NCI-H1417 (cell line): Measurements from ENCODE around the gene AFM.

Experiments
- DNase-seq, 3 experiments: peaks; one replicate each; lab custom pipeline; 2025; lab: John Stamatoyannopoulos, UW

The AFM gene, protein sequence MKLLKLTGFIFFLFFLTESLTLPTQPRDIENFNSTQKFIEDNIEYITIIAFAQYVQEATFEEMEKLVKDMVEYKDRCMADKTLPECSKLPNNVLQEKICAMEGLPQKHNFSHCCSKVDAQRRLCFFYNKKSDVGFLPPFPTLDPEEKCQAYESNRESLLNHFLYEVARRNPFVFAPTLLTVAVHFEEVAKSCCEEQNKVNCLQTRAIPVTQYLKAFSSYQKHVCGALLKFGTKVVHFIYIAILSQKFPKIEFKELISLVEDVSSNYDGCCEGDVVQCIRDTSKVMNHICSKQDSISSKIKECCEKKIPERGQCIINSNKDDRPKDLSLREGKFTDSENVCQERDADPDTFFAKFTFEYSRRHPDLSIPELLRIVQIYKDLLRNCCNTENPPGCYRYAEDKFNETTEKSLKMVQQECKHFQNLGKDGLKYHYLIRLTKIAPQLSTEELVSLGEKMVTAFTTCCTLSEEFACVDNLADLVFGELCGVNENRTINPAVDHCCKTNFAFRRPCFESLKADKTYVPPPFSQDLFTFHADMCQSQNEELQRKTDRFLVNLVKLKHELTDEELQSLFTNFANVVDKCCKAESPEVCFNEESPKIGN

DNA sequence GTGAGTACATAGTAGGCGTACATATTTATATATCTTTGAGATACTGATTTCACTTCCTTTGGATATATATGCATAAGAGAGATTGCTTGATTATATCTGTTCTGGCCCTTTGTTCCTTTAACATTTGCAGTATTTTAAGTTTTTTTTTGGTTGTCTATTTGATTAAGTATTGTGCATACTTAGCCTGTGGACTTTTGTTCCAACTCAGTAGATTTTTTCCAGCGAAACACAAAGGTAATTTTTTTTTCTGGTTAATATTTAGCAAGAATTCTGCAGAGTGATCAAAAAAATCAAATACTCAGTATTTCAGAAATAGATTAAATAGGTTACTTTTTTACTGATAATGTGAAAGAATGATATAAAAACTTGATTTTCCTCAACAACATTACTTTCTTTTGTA, at the start of gene AFM:
Gene AFM, plus strand, starts transcription at position 388 of the 400 bp plus-strand sequence. CDS start 31 bp downstream, outside the sequence.
- DNase-seq, result no peak

GRCh38 chr4:73431813-73432168, 49.8 kb upstream of the AFM start:
- no peak for DNase-seq

GRCh38 chr4:73432169-73433000, 49.2 kb upstream of the AFM start:
- no peak for DNase-seq

DNA sequence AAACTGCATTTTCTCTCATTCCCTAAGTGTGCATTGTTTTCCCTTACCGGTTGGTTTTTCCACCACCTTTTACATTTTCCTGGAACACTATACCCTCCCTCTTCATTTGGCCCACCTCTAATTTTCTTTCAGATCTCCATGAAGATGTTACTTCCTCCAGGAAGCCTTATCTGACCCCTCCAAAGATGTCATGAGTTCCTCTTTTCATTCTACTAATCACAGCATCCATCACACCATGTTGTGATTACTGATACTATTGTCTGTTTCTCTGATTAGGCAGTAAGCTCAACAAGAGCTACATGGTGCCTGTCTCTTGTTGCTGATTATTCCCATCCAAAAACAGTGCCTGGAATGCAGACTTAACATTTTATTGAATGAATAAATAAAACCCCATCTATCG, 48.4 kb upstream of the AFM start:
- DNase-seq, result no peak

DNA sequence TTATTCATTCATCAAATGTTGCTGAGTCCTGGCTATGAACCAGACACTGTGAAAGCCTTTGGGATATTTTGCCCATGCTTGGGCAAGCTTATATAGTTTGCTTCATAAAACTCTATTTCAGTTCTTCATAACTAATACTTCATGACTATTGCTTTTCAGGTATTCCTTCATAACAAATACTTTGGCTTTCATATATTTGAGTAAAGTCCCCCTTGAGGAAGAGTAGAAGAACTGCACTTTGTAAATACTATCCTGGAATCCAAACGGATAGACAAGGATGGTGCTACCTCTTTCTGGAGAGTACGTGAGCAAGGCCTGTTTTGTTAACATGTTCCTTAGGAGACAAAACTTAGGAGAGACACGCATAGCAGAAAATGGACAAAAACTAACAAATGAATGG, 47.2 kb upstream of the AFM start:
- DNase-seq, result no peak

GRCh38 chr4:73435984-73436383, 45.6 kb upstream of the AFM start, which contains the start of gene AFP:
TSS of gene AFP (plus strand) at chr4:73436221. CDS start at chr4:73436263, 42 bp downstream.
- DNase-seq, result no peak

- DNase-seq, result no peak
Measured at GRCh38 chr4:73436674-73437557, 44.6 kb upstream of the AFM start.

GRCh38 chr4:73437558-73437956, 44.0 kb upstream of the AFM start:
- no peak for DNase-seq

- DNase-seq, result no peak
Measured at GRCh38 chr4:73438048-73438447, 43.5 kb upstream of the AFM start.

DNA sequence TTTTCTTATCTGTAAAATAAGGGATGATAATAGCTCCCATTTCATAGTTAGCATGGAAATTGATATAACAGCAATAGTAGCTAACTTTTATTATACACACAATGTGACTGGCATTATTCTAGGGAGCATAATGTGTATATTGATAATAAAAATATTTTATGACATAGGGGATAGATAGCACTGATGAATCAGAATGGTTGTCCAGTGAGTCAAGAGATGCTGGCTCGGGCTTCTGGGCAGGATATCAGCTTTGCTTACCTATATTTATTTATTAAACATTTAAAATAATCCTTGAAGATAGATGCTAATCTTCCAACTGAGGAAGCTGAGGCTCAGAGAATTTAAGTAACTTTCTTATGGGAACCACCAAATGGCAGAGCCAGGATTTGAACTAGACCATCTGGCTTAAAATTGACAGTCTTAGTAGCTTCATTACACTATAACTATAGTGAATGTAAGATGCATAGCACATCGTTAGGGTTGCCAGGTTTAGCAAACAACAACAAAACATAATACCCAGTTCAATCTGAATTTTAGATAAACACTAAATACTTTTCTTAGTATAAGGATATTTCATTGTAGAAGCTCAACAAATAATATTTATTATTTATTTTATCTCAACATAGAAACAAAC, 42.8 kb upstream of the AFM start:
- no peak for DNase-seq

DNA sequence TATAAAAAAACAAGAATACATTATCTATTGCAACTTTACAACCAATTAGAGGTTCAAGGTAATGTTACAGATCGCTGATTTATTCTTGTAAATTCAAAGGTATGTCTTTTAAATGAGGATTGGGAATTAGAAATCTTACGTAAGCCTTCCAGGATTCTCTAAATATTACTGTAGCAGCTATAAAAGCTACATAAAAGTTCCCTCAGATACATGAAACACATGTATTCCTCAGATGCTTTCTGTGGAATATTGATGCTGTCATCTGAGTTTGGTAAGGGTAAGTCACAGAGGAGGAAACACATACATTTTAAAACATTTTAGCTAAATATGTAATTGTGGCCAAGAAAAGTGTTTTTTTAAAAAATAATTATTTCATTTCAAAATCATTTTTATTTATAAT, 42.1 kb upstream of the AFM start:
- no peak for DNase-seq

DNA sequence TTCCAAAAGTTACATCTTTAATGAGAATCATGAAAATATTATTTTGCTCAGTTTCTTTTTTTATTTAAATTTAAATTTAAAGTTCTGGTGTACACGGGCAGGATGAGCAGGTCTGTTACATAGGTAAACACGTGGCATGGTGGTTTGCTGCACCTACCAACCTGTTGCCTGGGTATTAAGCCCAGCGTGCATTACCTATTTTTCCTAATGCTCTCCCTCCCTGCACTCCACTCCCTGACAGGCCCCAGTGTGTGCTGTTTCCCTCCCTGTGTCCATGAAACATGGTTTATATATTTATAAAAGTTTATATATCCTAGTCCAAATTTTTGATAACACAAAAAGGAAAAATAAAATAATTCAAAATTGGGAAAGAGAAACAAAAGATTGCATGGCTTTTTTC, 41.6 kb upstream of the AFM start:
- no peak for DNase-seq

GRCh38 chr4:73440653-73441052, 40.9 kb upstream of the AFM start:
- DNase-seq, result no peak

DNA sequence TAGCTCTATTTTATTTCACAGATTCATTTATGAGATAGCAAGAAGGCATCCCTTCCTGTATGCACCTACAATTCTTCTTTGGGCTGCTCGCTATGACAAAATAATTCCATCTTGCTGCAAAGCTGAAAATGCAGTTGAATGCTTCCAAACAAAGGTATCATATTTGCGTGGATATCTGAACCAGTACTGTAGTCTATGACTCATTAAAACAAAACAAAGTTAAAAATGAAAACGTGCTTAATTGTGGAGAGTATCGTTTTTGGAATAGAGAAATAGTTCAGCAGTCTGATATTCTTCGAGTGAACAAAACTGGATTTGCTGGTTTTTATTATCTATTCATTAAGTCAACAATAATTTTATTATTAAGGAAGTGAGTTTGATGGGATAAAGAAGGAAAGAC, 39.3 kb upstream of the AFM start:
- no peak for DNase-seq

- DNase-seq, result no peak
Measured at GRCh38 chr4:73443224-73443623, 38.3 kb upstream of the AFM start.

DNA sequence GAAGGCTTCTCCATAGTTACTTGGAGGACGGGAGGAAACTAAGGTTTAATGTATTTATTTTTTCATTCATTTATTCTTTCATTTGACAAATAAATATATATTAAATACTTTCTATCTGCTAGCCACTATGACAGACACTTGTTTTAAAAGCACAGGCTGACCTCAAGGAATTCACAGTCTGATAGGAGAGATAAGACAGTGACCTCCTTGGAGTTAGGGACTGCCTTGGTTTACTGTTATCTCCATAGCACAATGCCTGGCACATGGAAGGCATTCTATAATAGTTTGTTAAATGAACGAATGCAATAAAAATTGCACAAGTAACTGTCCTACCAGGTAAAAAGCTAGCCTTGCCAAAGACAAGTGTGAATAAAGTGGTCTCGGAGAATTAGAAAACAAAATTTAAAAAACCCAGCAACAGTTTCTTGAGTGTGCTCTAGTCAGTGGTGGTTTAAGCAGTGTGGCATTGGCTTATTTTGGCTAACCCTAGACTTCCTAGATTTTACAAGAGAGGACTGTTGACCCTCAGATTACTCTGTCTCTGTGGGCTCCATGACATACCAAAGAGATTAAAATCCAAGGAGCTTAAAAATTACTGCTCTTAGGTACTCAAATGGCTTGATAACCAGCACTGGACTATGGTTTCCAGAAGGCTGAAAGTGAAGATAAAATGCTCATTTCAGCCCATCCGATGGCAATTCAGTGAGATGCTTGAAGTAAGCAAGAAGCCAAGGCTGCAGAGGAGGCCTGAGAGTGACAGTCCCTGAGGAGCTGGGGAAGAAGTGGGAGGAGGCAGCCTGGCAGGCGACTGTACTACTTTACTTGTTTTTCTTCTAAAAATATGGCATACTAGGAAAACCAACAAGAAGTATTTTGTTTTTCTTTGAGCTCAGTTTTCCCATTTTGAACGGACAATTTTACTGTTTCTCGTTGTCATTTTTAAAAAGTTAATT, 35.9 kb upstream of the AFM start:
- no peak for DNase-seq

- peak; percentile 14 to 75 (median 57) for DNase-seq
Measured at GRCh38 chr4:73446336-73446938, 35.1 kb upstream of the AFM start.

DNA sequence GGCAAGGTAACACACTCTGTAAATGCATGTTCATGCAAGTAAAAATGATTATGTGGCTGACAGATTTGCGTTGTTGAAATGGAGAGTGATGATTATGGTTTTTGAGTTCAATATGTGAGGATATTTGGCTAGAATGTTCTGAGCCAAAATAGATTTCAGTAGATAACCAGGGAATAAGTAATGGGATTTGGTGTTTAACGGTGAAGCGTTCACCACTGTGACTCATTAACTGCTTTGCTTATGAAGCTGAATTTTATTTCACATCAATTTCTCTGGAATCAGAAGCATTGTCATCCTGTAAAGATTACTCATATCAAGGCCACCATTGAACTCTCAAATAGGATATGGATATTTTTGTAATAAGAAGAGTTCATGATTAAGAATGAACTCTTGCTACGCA, 33.9 kb upstream of the AFM start:
- DNase-seq, result no peak

- DNase-seq, result no peak
Measured at GRCh38 chr4:73448448-73449203, 32.9 kb upstream of the AFM start.
